GM18499 (cell line): Measurements from ENCODE around the gene ZNF226.
"Not testable (repeated sequence)": the region's sequence is repeated elsewhere in the genome, so short reads cannot be mapped to it uniquely, and the experiment has no call there.

Source experiments
- ATAC-seq: cut with Tn5 transposase; IDR thresholded peaks from one replicate; pipeline ENCODE4 v1.9.1; 2021; ENCODE audit warnings: moderate number of reproducible peaks; ENCODE audit not compliant: insufficient read depth, unreplicated experiment

The ZNF226 gene

GRCh38 chr19:44207126-44207803, 42.4 kb downstream of the ZNF226 start:
- ATAC-seq: no peak

- no peak for ATAC-seq
Observed at GRCh38 chr19:44212250-44212865, 47.5 kb downstream of the ZNF226 start, which contains the start of gene ZNF227. ZNF227 (plus strand) TSS chr19:44212532; CDS start chr19:44217793, 5,261 bp downstream.

GRCh38 chr19:44212866-44213346, 48.0 kb downstream of the ZNF226 start:
- no peak for ATAC-seq

- not testable (repeated sequence) for ATAC-seq
Observed at GRCh38 chr19:44219926-44220325, 55.0 kb downstream of the ZNF226 start.

GRCh38 chr19:44220761-44221160, 55.9 kb downstream of the ZNF226 start:
- ATAC-seq: not testable (repeated sequence)

GRCh38 chr19:44221291-44221690, 56.4 kb downstream of the ZNF226 start:
- ATAC-seq: not testable (repeated sequence)
